Keratinocyte (primary cell): ENCODE results near the gene RNH1. TPM values are rescaled to one million over a fixed set of nuclear protein-coding genes. Genes with fewer than 3 reads are reported as not detected.

Experiments used
- DNase-seq: peaks from one replicate; pipeline ENCODE4 v3.0.0-alpha.2; 2011; ENCODE audit warnings: low read depth, missing footprints, low spot score
- FAIRE-seq: peaks from 2 replicates; lab custom pipeline; 2011; peaks lifted over from hg19 to GRCh38; lab: Jason Lieb, UNC
- H2AFZ ChIP-seq: 2 replicates; pipeline ENCODE4 v1.6.0; 2012; ENCODE audit warnings: low read length, control low read depth, inconsistent platforms; ENCODE audit not compliant: control insufficient read depth
- H3K27ac ChIP-seq: 2 replicates; pipeline ENCODE4 v1.5.1; 2011; ENCODE audit warnings: low read length; ENCODE audit not compliant: control insufficient read depth, insufficient read depth
- H3K27me3 ChIP-seq: 3 replicates; pipeline ENCODE4 v1.6.0; 2011; ENCODE audit warnings: low read length; ENCODE audit not compliant: control insufficient read depth, insufficient read depth; ENCODE audit errors: extremely low read depth
- H3K36me3 ChIP-seq, 2 experiments: 2 replicates in 1 of 2; 3 replicates in 1 of 2; pipeline ENCODE4 v1.5.1; 2011; ENCODE audit warnings: low read length in 2 of 2, mild to moderate bottlenecking in 1 of 2; ENCODE audit not compliant: control insufficient read depth in 2 of 2, insufficient read depth in 2 of 2; ENCODE audit errors: extremely low read depth in 1 of 2
- H3K4me1 ChIP-seq: 3 replicates; pipeline ENCODE4 v1.5.1; 2011; ENCODE audit warnings: low read length; ENCODE audit not compliant: control insufficient read depth, insufficient read depth; ENCODE audit errors: extremely low read depth
- H3K4me2 ChIP-seq: 3 replicates; pipeline ENCODE4 v1.6.0; 2011; ENCODE audit warnings: low read depth, low read length; ENCODE audit not compliant: control insufficient read depth, insufficient read depth; ENCODE audit errors: extremely low read depth
- H3K4me3 ChIP-seq, 3 experiments: fragments of 200-600 bp in 1 of 3; sonication (generic) in 1 of 3; 2 replicates in 2 of 3; 3 replicates in 1 of 3; pipeline ENCODE4 v1.5.1; 2011 to 2016; ENCODE audit warnings: low read length in 3 of 3, mild to moderate bottlenecking in 3 of 3, control low read depth in 2 of 3, inconsistent platforms in 1 of 3, low read depth in 1 of 3, mixed read lengths in 1 of 3, mixed run types in 1 of 3, moderate library complexity in 1 of 3; ENCODE audit not compliant: control insufficient read depth in 2 of 3, insufficient read depth in 2 of 3; ENCODE audit errors: extremely low read depth in 1 of 3
- H3K79me2 ChIP-seq: 2 replicates; pipeline ENCODE4 v1.6.0; 2012; ENCODE audit warnings: low read length; ENCODE audit not compliant: control insufficient read depth, insufficient read depth
- H3K9ac ChIP-seq: 3 replicates; pipeline ENCODE4 v1.6.0; 2011; ENCODE audit warnings: low read length; ENCODE audit not compliant: control insufficient read depth, insufficient read depth; ENCODE audit errors: extremely low read depth
- H3K9me1 ChIP-seq: 3 replicates; pipeline ENCODE4 v1.6.0; 2011; ENCODE audit warnings: low read length; ENCODE audit not compliant: control insufficient read depth, insufficient read depth; ENCODE audit errors: extremely low read depth
- H3K9me3 ChIP-seq: 2 replicates; pipeline ENCODE4 v1.5.1; 2012; ENCODE audit warnings: low read depth, low read length; ENCODE audit not compliant: control insufficient read depth
- H4K20me1 ChIP-seq: 3 replicates; pipeline ENCODE4 v1.6.0; 2011; ENCODE audit warnings: low read length; ENCODE audit not compliant: control insufficient read depth, insufficient read depth; ENCODE audit errors: extremely low read depth
- CTCF ChIP-seq, 3 experiments: IDR thresholded peaks in 1 of 3; conservative IDR thresholded peaks in 1 of 3; optimal IDR thresholded peaks in 1 of 3; 2 replicates in 2 of 3; 3 replicates in 1 of 3; pipeline versions ENCODE3 to v1.5.1; 2011; ENCODE audit warnings: low read length in 3 of 3, mild to moderate bottlenecking in 3 of 3, moderate library complexity in 2 of 3, control low read depth in 1 of 3, inconsistent platforms in 1 of 3; ENCODE audit not compliant: insufficient read depth in 2 of 3; ENCODE audit errors: extremely low read depth in 1 of 3
- EZH2 ChIP-seq: IDR thresholded peaks from one replicate; pipeline ENCODE4 v1.6.1; 2012; ENCODE audit warnings: inconsistent platforms, mild to moderate bottlenecking, low read length, moderate library complexity
- dilution Hi-C: fragments of 300-500 bp; cut with MboI; formaldehyde crosslinking; loops from one replicate; pipeline ENCODE4 v1.7.0; 2020; ENCODE audit warnings: low sequenced_read_pairs; ENCODE audit not compliant: extremely low pct_ligation_motif_present
- polyA plus RNA-seq, 5 experiments: library from polyadenylated mRNA; depleted of rRNA in 3 of 5; stranded (reverse) in 3 of 5; stranded (forward) in 1 of 5; unstranded in 1 of 5; fragments of >200 nt; gene quantifications; 1 replicate in 1 of 5; 2 replicates in 3 of 5; 3 replicates in 1 of 5; pipeline versions ENCODE4 v1.2.1 to v1.2.3, GENCODE V29; 2011 to 2012; ENCODE audit warnings: missing spikeins in 2 of 5, low read depth in 1 of 5, low replicate concordance in 1 of 5

RNH1 gene
- polyA plus RNA-seq, 1 donor (not counting 4 experiments of a cell fraction or from before 2014, with no cell fraction given) = 92.0 TPM

DNA sequence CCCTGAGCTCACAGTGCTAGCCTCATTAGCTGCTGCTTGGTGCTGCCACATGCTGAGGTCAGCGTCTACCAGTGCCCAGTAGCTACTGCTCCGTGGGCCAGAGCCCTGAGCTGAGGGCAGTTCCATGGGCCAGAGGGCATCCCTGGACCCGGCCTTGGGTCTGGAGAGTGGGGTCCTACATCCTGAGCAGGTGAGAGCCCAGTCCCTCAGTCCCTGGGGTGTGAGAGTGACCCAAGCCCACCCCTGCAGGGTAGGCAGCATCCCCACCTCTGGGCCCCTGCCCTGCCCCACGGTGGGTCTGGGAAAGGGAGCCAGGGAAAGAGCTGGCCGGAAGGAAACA lies 43.7 kb upstream of the RNH1 start:
- Histone ChIP-seq H2AFZ (no peak overlapping the region), H4K20me1 (no peaks in the 10 kb centered on the region), H3K27me3 (peaks cover 15% of the 10 kb centered on the region), H3K27ac (no peak overlapping the region), H3K9me3 (no peaks in the 10 kb centered on the region), H3K9me1 (no peaks in the 10 kb centered on the region), H3K4me3 (no peak overlapping the region), H3K36me3 (no peaks in the 10 kb centered on the region), H3K9ac (no peak overlapping the region), H3K4me2 (no peak overlapping the region), H3K79me2 (no peaks in the 10 kb centered on the region), H3K4me1 (no peaks in the 10 kb centered on the region)
- FAIRE-seq (no peak), DNase-seq (no peak)
- TF ChIP-seq EZH2 = no peak
- no peak for TF ChIP-seq CTCF (optimal IDR thresholded peaks at IDR 0.05 in 1 of 3, IDR thresholded peaks at IDR 0.05 in 1 of 3, conservative IDR thresholded peaks at IDR 0.05 in 1 of 3; ENCODE audit: extremely low read depth in 1 of 3, insufficient read depth in 2 of 3, low read length in 3 of 3)
- dilution Hi-C loops = no loop called here

DNA sequence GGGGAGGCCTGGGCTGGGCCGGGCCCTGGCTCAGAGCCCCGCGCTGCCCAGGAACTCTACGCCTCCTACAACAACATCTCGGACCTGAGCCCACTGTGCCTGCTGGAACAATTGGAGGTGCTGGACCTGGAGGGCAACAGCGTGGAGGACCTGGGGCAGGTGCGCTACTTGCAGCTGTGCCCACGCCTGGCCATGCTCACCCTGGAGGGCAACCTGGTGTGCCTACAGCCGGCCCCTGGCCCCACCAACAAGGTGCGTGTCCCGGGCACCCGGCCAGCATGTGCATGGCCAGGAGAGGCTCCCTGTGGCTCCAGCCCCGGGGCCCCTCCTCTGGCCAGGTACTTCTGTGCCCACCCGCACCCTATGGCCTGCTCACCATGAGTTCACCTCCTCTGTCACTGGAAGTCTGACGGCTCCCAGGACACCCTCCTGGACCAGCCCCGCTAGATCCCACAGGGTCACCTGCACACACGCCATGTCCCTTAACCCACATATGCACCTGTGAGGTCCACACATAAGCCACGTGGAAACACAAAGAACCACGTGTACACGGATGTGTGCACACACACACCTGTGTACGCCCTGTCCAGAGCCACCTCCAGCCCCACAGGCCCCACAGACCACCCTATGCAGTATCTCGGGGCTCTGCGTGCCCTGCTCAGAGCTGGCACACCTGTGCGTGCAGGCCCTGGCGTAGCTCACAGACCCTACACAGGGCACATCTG lies 43.1 kb upstream of the RNH1 start:
- Histone ChIP-seq H3K9me1 (no peaks in the 10 kb centered on the region), H4K20me1 (no peaks in the 10 kb centered on the region), H3K4me1 (no peaks in the 10 kb centered on the region), H2AFZ (no peak overlapping the region), H3K4me2 (no peak overlapping the region), H3K36me3 (no peaks in the 10 kb centered on the region), H3K27ac (no peak overlapping the region), H3K9me3 (no peaks in the 10 kb centered on the region), H3K9ac (no peak overlapping the region), H3K79me2 (no peaks in the 10 kb centered on the region), H3K27me3 (peaks cover 11% of the 10 kb centered on the region), H3K4me3 (no peak overlapping the region)
- no peak for FAIRE-seq
- no peak for TF ChIP-seq EZH2
- TF ChIP-seq CTCF (optimal IDR thresholded peaks at IDR 0.05 in 1 of 3, IDR thresholded peaks at IDR 0.05 in 1 of 3, conservative IDR thresholded peaks at IDR 0.05 in 1 of 3; ENCODE audit: extremely low read depth in 1 of 3, insufficient read depth in 2 of 3, low read length in 3 of 3) = no peak
- no peak for DNase-seq
- dilution Hi-C loops = no loop called here
